Measurements from ENCODE around the gene GMCL2.

The GMCL2 gene

DNA sequence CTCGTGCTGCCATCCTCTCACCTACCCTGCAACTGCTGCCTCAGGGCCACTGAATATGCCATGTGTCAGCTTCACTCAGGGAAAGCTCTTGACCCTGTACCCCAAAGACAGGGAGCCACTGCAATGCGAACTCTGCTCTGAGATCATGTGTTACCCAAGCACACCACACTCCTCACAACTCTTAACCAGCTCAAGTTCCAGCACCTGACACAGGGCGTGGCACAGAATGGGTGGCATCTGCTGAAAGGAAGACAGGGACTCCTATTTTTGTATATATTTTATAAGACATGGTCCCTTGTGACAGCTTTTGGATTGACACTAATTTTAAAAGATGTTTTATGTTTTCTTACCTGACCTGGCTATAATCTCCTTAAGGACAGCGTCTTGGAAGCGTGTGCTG, 34.7 kb upstream of the GMCL2 start:
- H3K27ac ChIP-seq (ENCODE audit: low read depth, low read length) = no peak overlapping the region
- H3K27me3 ChIP-seq (ENCODE audit: insufficient read depth, low read length) = no peaks in the 10 kb centered on the region
- no peak overlapping the region for H3K4me3 ChIP-seq (ENCODE audit: low read depth, low read length)
- peaks cover 13% of the 10 kb centered on the region for H3K36me3 ChIP-seq (ENCODE audit: insufficient read depth, low read length)
- H3K4me1 ChIP-seq (ENCODE audit: control insufficient read depth, insufficient read depth, low read length, unreplicated experiment) = no peaks in the 10 kb centered on the region
- H3K79me2 ChIP-seq (ENCODE audit: control insufficient read depth, insufficient read depth, low read length, unreplicated experiment) = peaks cover 3% of the 10 kb centered on the region
- H2AFZ ChIP-seq (ENCODE audit: low read length, unreplicated experiment) = no peak overlapping the region

GRCh38 chr5:178221282-178221681, 34.1 kb upstream of the GMCL2 start:
- peaks cover 3% of the 10 kb centered on the region for H3K79me2 ChIP-seq (ENCODE audit: control insufficient read depth, insufficient read depth, low read length, unreplicated experiment)
- H3K4me1 ChIP-seq (ENCODE audit: control insufficient read depth, insufficient read depth, low read length, unreplicated experiment) = no peaks in the 10 kb centered on the region
- H3K36me3 ChIP-seq (ENCODE audit: insufficient read depth, low read length) = peaks cover 14% of the 10 kb centered on the region
- no peak overlapping the region for H3K27ac ChIP-seq (ENCODE audit: low read depth, low read length)
- H3K4me3 ChIP-seq (ENCODE audit: low read depth, low read length) = no peak overlapping the region
- H3K27me3 ChIP-seq (ENCODE audit: insufficient read depth, low read length) = no peaks in the 10 kb centered on the region
- no peak overlapping the region for H2AFZ ChIP-seq (ENCODE audit: low read length, unreplicated experiment)

- no peak overlapping the region for H2AFZ ChIP-seq (ENCODE audit: low read length, unreplicated experiment)
- peaks cover 20% of the 10 kb centered on the region for H3K36me3 ChIP-seq (ENCODE audit: insufficient read depth, low read length)
- H3K79me2 ChIP-seq (ENCODE audit: control insufficient read depth, insufficient read depth, low read length, unreplicated experiment) = no peaks in the 10 kb centered on the region
- 0 out of 2 replicates have a peak overlapping the region, but pooled peaks have one; percentile 13 for H3K27ac ChIP-seq (ENCODE audit: low read depth, low read length)
- no peaks in the 10 kb centered on the region for H3K4me1 ChIP-seq (ENCODE audit: control insufficient read depth, insufficient read depth, low read length, unreplicated experiment)
- H3K4me3 ChIP-seq (ENCODE audit: low read depth, low read length) = no peak overlapping the region
- H3K27me3 ChIP-seq (ENCODE audit: insufficient read depth, low read length) = no peaks in the 10 kb centered on the region
Measured at GRCh38 chr5:178218827-178219226, 31.7 kb upstream of the GMCL2 start.

DNA sequence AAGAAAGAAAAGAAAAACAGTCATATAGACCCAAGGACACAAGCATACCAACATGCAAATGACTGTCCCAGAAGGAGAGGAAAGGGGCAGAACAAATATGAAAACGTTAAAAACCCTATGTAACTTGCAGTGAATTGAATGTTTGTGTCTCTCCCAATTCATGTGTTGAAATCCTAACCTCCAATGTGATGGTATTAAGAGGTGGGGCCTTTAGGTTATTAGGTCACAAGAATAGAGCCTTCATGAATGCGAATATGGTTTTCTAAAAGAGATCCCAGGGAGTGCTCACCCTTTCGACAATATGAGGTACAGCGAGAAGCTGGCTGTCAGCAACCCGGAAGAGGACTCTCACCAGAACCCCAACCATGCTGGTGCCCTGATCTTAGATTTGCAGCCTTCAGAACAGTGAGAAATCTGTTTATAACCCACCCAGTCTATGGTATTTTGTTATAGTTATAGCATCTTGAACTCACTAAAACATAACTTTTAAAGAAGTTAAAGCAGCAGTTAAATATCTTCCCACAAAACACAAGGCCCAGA, 31.1 kb upstream of the GMCL2 start:
- Histone ChIP-seq H3K79me2 (ENCODE audit: control insufficient read depth, insufficient read depth, low read length, unreplicated experiment) (no peaks in the 10 kb centered on the region), H3K27me3 (ENCODE audit: insufficient read depth, low read length) (no peaks in the 10 kb centered on the region), H3K27ac (ENCODE audit: low read depth, low read length) (peak overlapping the region; percentile 13; the same call in 1 of the 2 replicates), H2AFZ (ENCODE audit: low read length, unreplicated experiment) (no peak overlapping the region), H3K36me3 (ENCODE audit: insufficient read depth, low read length) (peaks cover 24% of the 10 kb centered on the region), H3K4me1 (ENCODE audit: control insufficient read depth, insufficient read depth, low read length, unreplicated experiment) (no peaks in the 10 kb centered on the region), H3K4me3 (ENCODE audit: low read depth, low read length) (no peak overlapping the region)

- Histone ChIP-seq H3K27me3 (ENCODE audit: insufficient read depth, low read length) (no peaks in the 10 kb centered on the region), H3K27ac (ENCODE audit: low read depth, low read length) (no peak overlapping the region), H3K4me1 (ENCODE audit: control insufficient read depth, insufficient read depth, low read length, unreplicated experiment) (no peaks in the 10 kb centered on the region), H3K4me3 (ENCODE audit: low read depth, low read length) (no peak overlapping the region), H3K36me3 (ENCODE audit: insufficient read depth, low read length) (peaks cover 24% of the 10 kb centered on the region), H2AFZ (ENCODE audit: low read length, unreplicated experiment) (no peak overlapping the region), H3K79me2 (ENCODE audit: control insufficient read depth, insufficient read depth, low read length, unreplicated experiment) (no peaks in the 10 kb centered on the region)
Measured at GRCh38 chr5:178216779-178217178, 29.6 kb upstream of the GMCL2 start.

- H2AFZ ChIP-seq (ENCODE audit: low read length, unreplicated experiment) = no peak overlapping the region
- H3K4me3 ChIP-seq (ENCODE audit: low read depth, low read length) = no peak overlapping the region
- no peaks in the 10 kb centered on the region for H3K27me3 ChIP-seq (ENCODE audit: insufficient read depth, low read length)
- H3K27ac ChIP-seq (ENCODE audit: low read depth, low read length) = no peak overlapping the region
- H3K79me2 ChIP-seq (ENCODE audit: control insufficient read depth, insufficient read depth, low read length, unreplicated experiment) = no peaks in the 10 kb centered on the region
- no peaks in the 10 kb centered on the region for H3K4me1 ChIP-seq (ENCODE audit: control insufficient read depth, insufficient read depth, low read length, unreplicated experiment)
- peaks cover 24% of the 10 kb centered on the region for H3K36me3 ChIP-seq (ENCODE audit: insufficient read depth, low read length)
Measured at GRCh38 chr5:178216088-178216534, 28.9 kb upstream of the GMCL2 start.

GRCh38 chr5:178215280-178216002, 28.3 kb upstream of the GMCL2 start:
- Histone ChIP-seq H3K4me3 (ENCODE audit: low read depth, low read length) (no peak overlapping the region), H3K27ac (ENCODE audit: low read depth, low read length) (no peak overlapping the region), H3K79me2 (ENCODE audit: control insufficient read depth, insufficient read depth, low read length, unreplicated experiment) (no peaks in the 10 kb centered on the region), H2AFZ (ENCODE audit: low read length, unreplicated experiment) (no peak overlapping the region), H3K36me3 (ENCODE audit: insufficient read depth, low read length) (peaks cover 22% of the 10 kb centered on the region), H3K27me3 (ENCODE audit: insufficient read depth, low read length) (no peaks in the 10 kb centered on the region), H3K4me1 (ENCODE audit: control insufficient read depth, insufficient read depth, low read length, unreplicated experiment) (no peaks in the 10 kb centered on the region)

- H3K36me3 ChIP-seq (ENCODE audit: insufficient read depth, low read length) = peaks cover 26% of the 10 kb centered on the region
Measured at GRCh38 chr5:178214160-178214803, 27.1 kb upstream of the GMCL2 start.

GRCh38 chr5:178213748-178214151, 26.6 kb upstream of the GMCL2 start:
- Histone ChIP-seq H3K4me1 (ENCODE audit: control insufficient read depth, insufficient read depth, low read length, unreplicated experiment) (no peaks in the 10 kb centered on the region), H3K36me3 (ENCODE audit: insufficient read depth, low read length) (peaks cover 30% of the 10 kb centered on the region), H3K27ac (ENCODE audit: low read depth, low read length) (no peak overlapping the region), H3K4me3 (ENCODE audit: low read depth, low read length) (no peak overlapping the region), H2AFZ (ENCODE audit: low read length, unreplicated experiment) (no peak overlapping the region), H3K79me2 (ENCODE audit: control insufficient read depth, insufficient read depth, low read length, unreplicated experiment) (peaks cover 11% of the 10 kb centered on the region), H3K27me3 (ENCODE audit: insufficient read depth, low read length) (no peaks in the 10 kb centered on the region)

More at GRCh38 chr5:178214160-178214803, 27.1 kb upstream of the GMCL2 start:
- Histone ChIP-seq H3K79me2 (ENCODE audit: control insufficient read depth, insufficient read depth, low read length, unreplicated experiment) (peaks cover 5% of the 10 kb centered on the region), H3K27ac (ENCODE audit: low read depth, low read length) (no peak overlapping the region), H3K4me3 (ENCODE audit: low read depth, low read length) (no peak overlapping the region), H3K27me3 (ENCODE audit: insufficient read depth, low read length) (no peaks in the 10 kb centered on the region), H2AFZ (ENCODE audit: low read length, unreplicated experiment) (no peak overlapping the region), H3K4me1 (ENCODE audit: control insufficient read depth, insufficient read depth, low read length, unreplicated experiment) (no peaks in the 10 kb centered on the region)

DNA sequence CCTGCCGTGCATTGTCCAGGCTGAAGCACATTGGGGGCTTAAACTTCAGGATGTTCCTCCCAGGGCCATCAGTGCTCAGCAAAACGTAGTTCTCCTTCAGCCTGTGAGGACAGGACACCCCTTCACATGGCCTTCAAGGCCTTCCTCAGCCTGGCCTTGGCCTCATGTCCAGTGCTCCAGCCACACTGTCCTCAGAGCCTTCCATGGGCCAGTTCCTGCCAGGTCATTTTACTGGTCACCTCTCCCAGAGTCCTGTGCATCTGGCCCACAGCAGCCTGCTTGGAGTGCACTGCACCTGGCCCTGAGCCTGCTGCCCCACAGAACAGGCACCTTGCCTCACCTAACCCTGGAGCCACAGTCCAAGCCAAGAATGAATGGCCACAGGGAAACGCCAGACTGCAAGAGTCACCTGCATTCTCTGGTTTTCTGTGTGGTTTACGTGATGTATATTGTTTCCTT, 25.9 kb upstream of the GMCL2 start:
- Histone ChIP-seq H3K4me1 (ENCODE audit: control insufficient read depth, insufficient read depth, low read length, unreplicated experiment) (peaks cover 1% of the 10 kb centered on the region), H3K79me2 (ENCODE audit: control insufficient read depth, insufficient read depth, low read length, unreplicated experiment) (peaks cover 17% of the 10 kb centered on the region), H3K27ac (ENCODE audit: low read depth, low read length) (no peak overlapping the region), H3K27me3 (ENCODE audit: insufficient read depth, low read length) (no peaks in the 10 kb centered on the region), H3K4me3 (ENCODE audit: low read depth, low read length) (no peak overlapping the region), H2AFZ (ENCODE audit: low read length, unreplicated experiment) (no peak overlapping the region), H3K36me3 (ENCODE audit: insufficient read depth, low read length) (peaks cover 29% of the 10 kb centered on the region)
